ENCODE data around the gene UBR4.
"Not testable (repeated sequence)": the region's sequence is repeated elsewhere in the genome, so short reads cannot be mapped to it uniquely, and the experiment has no call there.

UBR4 gene

DNA sequence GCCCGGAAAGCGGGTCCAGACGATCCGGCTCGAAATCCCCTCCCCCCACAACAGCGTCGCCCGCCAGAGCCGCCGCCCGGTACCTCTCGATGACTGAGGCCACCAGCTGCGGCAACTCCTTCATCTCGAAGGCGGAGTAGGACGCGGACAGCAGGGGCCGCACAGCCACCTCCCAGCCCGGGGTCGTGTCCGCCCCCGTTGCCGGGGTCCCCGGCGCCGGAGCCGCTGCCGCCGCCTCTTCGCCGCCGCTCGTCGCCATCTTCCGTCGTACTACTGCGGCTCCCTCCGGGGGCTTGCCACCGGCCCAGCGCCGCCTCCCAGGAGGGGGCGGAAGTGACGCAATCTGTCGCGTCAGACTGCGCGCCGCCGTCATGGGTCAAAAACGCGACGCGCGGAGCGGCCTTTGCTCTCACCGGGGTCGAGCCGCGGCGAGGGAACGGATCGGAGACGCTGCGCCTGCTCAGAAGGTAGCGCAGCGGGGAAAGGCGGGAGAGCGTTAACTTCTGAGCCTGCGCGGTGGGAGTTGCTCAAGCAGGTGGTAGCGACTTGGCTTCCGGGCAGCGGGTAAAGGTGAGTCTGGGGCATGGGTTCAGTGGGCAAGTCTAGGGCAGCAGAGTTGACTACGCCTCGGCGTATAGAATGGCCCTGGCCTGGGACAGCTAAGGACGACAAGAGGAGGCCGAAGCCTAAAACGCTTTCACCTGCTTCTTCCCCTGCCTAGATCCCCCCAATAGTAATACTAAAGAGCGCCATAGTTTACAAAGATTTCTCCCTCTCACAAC lies at the start of gene UBR4:
Gene UBR4, minus strand, starts transcription at position 277 of the 782 bp plus-strand sequence. Its CDS starts 18 bp downstream, at position 259.
- DNase-seq = peak; percentile 98 to 99

DNA sequence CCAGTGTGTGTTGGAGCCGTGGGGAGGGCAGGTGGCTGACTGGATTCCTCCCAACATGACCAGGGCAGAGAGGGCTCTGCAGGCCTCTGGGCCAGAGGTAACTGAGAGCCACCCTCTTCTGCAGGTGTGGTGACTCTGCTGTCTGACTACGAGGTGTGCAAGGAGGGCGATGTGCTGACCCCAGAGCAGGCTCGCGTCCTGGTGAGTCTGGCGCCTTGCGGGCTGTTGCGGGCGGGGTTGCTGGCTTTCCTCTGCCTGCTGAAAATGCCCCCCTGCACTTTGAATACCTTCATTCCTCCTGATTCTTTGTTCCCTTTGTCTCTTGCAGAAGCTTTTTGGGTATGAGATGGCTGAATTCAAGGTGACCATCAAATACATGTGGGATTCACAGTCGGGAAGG lies 48.3 kb upstream of the UBR4 start:
- no peak for DNase-seq

DNA sequence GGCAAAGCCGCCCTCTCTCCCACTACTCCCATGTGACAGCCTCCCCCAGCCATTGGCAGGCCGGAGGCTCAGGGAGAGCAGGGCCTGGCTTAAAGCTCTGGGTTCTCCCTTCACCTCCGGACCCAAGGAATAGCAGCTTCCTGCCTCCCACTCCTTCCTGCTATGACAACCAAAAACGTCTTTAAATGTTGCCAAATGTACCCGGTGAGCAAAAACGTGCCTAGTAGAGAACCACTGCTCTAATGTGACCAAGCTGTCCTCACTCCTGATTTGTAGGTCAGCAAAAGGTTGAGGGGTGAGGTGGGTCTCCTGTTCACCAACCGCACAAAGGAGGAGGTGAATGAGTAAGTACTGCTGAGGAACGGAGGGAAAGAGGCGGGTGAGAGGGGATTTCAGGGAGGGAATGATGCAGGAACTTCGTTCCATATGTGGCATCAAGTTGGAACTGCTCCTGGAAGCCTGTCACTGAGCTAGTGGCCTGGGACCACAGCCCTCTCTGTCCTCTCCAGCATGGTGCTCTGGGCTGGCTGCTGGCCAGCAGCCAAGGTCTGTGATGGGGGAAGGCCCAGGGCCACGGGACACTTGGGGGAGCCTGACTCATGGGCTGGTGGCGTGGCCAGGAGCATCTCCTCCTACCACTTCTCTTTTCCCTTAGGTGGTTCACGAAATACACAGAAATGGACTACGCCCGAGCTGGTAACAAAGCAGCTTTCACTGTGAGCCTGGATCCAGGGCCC lies 47.3 kb upstream of the UBR4 start:
- peak; percentile 48 to 59 for DNase-seq

DNA sequence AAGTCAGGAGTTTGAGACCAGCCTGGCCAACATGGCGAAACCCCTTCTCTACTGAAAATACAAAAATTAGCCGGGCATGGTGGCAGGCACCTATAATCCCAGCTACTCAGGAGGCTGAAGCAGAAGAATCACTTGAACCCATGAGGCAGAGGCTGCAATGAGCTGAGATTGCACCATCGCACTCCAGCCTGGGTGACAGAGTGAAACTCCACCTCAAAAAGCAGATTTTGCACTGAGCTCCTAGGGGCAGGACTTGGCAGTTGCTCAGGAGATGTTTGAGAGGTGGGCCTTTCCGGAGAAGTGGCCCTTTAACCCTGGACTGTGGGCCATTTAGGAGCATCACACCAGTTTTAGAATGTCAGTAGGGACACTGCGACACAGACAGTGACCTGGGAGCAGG lies 46.2 kb upstream of the UBR4 start:
- not testable (repeated sequence) for DNase-seq

DNA sequence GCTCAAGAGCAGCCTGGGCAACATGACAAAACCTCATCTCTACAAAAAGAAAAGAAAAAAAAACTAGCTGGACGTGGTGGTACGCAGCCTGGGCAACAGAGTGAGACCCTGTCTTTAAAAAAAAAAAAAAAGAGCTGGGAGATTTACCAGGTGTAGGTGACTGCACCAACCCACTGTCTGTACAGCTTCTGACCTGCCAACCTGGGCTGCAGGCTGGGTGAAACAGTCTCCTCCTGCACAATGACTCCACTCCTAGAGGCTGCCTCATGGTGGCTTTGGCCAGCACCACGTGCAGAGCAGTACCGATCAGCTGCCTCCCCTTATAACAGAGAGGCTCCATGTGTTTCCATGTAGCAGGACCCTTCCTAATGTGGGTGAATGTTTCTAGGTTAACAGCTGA lies 45.2 kb upstream of the UBR4 start:
- DNase-seq = no peak

DNA sequence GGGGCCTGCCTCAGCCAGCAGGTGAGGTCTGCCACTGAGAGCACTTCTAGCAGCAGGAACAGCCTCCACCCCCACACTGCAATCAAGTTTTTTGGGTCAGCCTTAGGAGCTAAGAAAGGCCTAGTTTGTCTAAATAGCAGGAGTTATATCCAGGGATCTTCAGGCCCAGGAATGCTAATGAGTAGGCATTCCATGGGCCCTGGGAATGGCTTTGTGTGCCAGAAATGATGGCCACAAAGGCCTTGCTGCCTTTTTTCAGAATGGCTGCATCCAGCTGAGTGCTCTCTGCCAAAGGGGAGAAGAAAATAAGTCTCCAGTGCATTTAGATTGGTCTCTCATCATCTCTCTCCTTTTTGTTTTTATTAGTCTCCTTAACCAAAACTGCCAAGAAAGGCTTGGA lies 44.4 kb upstream of the UBR4 start:
- no peak for DNase-seq

DNA sequence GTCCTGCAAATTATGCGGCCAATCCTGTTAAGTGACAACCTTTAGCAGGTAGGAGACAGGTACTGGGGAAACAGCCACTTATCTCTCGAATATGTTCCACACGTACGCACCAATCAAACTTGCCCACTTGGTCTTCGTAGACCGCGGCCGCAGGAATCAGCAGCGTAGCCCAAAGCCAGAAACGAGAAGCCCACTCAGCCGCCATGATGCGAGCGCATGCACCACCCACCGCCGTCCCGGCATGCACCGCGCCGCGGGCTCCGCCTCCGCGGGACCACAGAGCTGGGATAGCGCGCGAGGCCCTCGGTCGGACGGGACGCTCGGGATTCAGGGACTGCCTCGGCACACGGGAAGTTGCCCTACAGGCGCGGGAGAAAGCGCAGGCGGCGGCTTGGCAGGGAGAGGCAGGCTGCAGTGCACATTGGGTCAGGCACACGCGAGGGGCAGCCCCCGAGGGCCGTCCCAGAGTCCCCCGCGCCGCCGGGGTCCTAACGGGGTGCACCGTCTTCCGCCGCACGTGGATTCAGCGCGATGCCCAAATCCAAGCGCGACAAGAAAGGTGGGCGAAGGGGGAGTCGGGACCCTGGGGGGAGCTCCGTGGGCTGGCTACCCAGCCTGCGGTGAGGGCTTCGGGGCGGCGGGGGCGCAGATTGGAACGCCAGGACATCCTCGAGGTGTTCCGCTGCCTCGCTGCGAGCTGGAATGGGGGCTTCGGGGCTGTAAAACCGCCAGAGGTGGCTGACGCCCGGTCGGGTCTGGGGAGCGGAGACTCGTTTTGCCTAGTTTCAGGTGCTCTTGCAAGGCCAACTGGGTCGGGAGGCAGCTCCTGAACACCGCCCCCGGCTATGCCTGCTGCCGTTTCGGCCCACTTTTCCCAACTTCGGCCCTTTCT lies 41.5 kb upstream of the UBR4 start, which contains the start of the genes EMC1 and MRTO4:
Gene EMC1, minus strand, starts transcription at position 220 of the 892 bp plus-strand sequence. Its CDS starts 15 bp downstream, at position 205.
Gene MRTO4, plus strand, starts transcription at position 501 of the 892 bp plus-strand sequence. Its CDS starts 31 bp downstream, at position 532.
- DNase-seq = peak; percentile 96 to 97

DNA sequence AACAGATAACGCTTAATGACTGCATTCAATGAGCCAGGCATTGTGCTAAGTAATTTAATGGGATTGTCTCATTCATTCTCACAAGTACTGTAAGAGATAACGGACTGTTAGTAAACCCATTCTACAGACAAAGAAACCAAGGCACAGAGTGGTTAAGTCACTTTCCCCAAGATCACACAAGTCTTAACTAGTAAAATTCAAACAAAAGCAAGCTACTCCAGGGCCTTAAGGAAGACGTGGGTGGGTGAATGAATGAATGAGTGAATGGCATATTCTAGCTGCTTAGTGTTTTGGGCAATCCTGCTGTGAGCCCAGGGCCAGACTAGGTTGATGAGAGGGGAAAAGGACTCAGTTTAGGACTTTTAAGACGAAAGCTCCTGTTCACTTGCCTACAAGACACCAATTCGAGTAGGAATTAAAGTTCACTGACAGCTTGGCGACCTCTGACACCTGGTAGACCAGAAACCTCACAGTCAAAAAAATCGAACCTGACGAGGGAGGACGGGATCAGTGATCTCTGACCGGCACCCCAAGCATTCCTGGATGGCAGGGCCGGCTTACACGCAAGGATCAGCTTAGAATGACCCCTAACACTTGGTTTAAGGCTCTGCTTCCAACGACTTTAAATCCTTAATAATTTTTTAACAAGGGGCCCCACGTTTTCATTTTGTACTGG lies 40.7 kb upstream of the UBR4 start:
- DNase-seq = no peak

DNA sequence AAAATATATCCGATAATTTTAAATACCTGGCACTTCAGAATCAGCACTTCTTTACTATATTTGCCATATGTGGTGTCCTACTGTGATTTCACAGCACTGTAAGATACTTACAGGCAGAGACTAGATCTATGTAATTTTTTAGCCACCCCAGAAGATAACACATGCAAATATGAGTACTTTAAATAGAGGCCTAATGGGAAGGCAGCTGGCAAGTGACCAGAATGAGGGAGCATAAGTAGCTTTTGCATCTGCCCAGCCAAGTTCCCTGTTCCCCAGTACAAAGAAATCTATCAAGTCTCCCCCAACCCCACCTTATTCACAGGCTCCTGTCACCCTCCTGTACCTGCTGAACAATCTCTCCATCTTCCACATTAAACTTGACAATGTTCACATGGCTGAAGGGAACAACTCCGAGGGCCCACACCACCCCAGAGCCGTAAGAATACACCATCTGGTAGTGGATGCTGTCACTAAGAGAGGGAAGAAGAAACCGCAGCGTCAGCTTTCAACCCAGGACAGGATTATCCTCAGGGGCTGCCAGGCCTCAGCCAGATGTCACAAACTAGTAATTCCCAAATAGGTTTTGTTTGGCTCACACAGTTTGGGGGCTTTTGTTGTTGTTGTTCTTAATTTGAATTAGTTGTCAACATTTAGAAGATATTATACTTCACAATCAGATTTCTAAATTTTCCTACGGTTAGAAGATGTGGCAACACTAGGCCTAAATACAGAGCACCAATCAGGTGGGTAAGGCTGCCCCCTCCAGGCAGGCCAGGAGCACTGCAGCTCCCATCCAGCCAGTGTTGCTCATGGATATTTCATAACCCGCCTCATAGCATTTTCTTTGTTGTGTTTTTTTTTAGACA lies 30.8 kb upstream of the UBR4 start:
- peak; percentile 78 to 80 for DNase-seq

DNA sequence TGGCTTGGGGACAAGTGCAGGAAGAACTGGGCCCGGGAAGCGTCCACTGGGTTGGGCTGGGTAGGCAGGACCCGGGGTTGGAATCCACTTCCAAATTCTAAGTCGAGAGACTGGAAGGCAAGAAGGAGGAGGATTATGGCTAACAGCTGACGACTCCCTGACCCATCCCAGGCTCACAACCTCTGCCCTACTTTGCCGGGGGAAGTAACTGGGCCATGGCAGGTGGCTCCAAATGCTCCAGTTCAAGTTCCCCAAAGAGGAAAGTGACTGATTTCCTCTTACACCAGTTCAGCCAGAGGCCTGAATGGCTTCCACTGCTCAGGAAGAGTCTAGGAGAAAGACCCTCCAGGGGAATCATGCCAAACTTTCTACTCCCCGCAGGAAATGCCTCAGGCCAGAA lies 29.8 kb upstream of the UBR4 start:
- DNase-seq = no peak

DNA sequence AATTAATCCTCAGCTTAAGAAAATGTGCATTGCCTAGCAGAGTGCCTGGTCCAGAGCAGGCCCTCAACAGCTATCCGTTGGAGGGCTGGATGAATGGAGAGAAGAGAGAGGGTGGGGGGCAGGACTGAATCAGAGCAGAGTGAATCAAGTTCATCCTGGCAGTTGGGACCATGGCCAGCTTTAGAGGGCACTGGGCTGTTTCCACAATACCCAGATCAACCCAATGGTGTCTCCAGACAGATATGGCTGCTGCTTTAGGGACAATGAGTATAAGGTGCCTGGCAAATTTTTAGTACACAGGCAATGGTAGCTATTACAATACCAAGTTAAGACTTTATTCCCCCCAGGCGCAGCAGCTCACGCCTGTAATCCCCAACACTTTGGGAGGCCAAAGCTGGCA lies 24.2 kb upstream of the UBR4 start:
- DNase-seq = no peak

DNA sequence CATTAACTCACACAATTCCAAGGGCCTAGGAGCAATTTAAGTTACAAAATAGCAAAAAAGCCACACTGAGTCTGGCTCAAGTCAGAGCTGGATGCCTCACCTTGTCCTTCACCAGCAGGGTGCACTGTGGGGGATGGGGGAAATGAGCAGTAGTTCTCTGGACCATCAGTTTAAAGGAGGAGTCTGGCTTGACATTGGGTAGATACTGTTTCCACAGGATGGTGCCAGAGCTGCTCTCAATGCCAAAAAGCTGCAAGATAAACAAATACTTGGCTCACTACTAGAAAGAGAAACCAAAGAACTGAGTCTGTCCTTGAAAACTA lies 22.4 kb upstream of the UBR4 start:
- no peak for DNase-seq

DNA sequence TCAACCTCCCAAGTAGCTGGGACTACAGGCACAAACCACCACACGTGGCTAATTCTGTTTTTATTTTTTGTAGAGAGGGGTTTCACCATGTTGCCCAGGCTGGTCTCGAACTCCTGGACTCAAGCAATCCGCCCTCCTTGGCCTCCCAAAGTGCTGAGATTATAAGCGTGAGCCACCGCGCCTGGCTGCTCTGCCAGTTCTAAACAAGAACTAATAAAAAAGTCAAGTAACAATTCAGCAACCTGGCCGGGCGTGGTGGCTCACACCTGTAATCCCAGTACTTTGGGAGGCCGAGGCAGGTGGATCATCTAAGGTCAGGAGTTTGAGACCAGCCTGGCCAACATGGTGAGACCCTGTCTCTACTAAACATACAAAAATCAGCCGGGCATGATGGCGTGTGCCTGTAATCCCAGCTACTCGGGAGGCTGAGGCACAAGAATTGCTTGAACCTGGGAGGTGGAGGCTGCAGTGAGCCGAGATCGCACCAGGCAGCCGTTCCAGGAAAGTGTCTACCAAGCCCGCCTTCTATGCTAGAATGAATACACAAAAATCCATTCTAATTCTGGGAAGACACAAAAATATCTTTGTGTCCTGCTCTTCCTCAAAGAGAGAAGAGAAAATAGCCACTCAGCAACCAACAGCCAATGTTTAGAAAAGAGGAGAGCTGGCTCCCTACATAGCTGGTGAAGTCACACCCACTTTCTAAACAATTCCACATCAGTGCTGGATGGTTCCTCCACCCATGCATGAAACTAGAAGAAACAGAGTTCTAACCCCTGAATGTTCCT lies 21.9 kb upstream of the UBR4 start:
- not testable (repeated sequence) for DNase-seq

DNA sequence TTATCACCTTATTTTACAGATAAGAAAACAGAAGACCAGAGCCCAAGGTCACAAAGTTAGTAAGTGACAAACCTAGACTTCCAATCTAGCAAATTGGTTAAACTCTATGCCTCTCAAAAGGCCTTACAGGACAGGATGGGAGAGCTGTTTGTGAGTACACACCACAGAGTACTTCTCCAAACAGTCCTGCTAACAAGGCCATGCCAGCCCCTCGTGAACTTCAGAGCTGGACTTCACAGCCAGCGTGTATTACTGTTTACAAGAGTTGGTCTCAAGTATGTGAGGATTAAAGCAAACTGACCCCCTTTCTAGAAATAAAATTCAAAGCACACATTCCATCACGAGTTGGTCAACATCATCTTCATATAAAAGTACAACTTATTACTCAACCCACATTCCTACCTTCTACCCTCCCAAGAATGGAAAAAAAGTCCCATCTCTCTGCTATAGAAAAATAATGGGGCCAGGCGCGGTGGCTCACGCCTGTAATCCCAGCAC lies 19.8 kb upstream of the UBR4 start:
- no peak for DNase-seq

DNA sequence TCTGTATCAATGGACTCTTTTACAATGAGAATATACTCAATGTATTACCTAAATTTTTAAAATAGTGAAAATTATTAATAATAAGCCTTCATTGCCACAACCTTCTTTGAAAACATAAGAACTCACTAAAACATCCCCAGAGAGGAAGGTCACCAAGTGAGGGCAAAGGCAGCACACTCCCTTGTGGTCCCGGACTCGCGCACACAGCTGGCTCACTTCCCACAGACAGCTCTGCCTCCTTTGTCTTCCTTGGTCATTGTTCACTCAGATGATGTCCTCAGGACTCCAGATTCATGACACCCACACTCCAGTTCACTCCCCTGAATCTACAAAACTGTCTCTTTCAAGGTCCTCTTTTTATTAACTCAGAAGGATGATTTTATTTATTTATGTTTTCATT lies 19.2 kb upstream of the UBR4 start:
- DNase-seq = no peak

DNA sequence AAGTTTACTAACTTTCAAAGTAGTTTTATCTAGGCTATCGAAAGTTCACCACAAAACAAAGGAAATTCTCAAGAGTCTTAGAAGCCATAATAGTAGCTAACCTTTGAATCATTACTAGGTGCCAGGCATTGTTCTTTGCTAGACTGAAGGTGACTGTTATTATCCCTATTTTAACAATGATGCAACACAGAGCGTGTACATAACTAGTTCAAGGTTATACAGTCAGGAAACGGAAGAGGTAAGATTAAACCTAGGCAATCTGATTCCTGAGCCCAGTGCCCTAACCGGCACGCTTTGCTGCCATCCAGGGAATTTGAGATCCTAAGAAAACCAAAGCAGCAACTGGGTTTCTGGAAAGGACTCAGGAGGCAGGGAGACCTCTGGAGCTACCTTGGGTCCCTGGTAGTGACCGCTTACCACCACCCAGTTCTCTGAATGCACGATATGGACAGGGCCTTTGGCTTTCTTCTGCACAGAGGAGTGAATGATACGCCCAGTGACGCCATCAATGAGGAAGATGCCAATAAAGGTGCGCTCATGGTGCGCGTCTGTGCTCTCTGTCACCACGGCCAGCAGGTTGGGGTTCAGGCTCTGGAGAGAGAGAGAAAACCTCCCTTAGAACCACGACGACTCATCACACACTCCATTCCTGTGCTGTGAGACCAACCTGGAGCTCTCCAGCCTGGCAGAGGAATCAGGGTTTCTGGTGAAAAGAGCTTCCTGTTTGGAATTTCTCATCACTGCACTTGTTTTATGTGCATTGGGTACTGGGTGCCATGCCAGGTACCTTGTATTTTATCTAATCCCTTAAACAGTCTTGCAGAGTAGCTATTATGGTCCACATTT lies 13.1 kb upstream of the UBR4 start:
- no peak for DNase-seq

DNA sequence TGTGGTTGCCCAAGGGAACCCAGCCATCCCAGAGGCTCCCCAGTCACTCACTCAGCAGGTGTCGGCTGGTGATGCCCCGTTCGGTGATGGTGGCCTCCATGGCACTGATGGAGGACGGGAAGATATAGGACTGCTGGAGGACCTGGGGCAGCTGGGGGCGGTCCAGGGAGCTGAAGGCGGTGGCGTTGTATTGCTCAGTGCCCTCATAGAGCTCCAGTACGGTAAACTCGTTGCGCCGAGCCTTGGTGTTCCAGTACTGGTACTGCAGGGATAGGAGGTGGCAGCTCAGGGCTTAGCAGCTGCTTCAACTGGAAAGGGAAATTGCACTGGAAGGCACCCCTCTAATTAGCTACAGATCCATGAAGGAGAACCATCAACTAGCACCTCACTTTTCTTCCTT lies 12.5 kb upstream of the UBR4 start:
- DNase-seq = no peak

DNA sequence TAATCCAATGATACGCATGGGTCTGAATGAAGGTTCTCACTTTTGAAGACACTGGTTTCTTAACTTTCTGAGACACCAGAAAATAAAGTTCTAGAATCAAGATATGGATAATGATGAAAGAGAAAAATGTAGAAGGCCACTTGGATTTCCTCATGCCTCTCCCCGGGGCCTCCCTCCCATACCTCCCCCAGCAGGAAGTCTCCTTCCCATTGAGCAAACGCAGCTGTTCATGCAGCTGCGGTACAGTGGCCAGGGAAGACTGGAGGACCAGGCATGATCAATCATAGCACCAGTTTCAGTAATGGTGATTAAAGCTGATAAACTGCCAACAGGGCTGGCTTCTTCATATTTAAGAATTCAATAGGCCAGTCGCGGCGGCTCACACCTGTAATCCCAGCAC lies 10.9 kb upstream of the UBR4 start:
- DNase-seq = no peak

DNA sequence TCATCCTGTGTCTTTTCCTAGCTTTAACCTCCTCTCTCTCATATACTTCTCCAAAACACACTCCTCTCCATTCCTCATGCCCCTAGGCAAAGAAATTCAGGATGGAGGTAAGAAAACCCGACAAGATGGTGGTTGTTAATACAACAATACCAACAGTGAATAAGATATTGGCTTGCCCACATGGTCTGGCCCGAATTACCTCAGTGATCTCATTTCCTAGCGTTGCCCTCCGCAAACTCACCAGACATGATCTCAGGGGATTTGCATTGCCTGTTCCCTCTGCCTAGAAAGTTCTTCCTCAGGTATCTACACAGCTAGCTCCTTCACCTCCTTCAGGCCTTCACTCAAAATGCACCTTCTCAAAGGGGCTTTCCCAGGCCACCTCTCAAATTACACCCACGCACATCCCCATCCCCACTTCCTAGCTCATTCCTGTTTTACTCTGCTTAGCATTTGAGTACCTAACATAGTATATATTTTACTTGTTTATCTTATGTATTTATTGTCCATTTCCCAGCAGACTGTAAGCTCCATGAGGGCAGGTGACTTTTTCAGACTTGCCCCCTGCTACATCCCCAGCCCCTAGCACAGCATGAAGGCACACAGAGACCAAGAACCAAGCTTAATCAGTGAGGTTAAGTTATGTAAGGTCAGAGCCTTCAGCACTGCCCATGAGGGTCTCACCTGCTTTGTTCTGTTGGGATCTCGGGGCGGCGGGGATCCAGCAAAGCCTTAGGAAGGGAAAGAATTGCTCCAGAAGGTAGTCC lies 10.2 kb upstream of the UBR4 start:
- DNase-seq = no peak

Measured in activated T-cell treated with anti-CD3 and anti-CD28 coated beads, Interleukin-2, amount 50 U/mL, for 48 hours (primary cell).